NCI-H510A treated with DMSO at 0.1 percent for 48 hours (cell line): ENCODE data around the gene RPRD1B.

ENCODE experiments used
- DNase-seq: peaks from one replicate; lab custom pipeline; 2025; lab: John Stamatoyannopoulos, UW

RPRD1B gene

GRCh38 chr20:38036366-38036765 is 2.8 kb downstream of the RPRD1B start:
- DNase-seq: no peak

- DNase-seq: no peak
Observed at GRCh38 chr20:38040276-38040675, 6.7 kb downstream of the RPRD1B start.

GRCh38 chr20:38043512-38044300 is 10.2 kb downstream of the RPRD1B start:
- no peak for DNase-seq

GRCh38 chr20:38044685-38045084 is 11.1 kb downstream of the RPRD1B start:
- DNase-seq: no peak

GRCh38 chr20:38046572-38046971 is 13.0 kb downstream of the RPRD1B start:
- no peak for DNase-seq

- DNase-seq: no peak
Observed at GRCh38 chr20:38049800-38050199, 16.3 kb downstream of the RPRD1B start.

- DNase-seq: no peak
Observed at GRCh38 chr20:38050686-38051085, 17.1 kb downstream of the RPRD1B start.

GRCh38 chr20:38052870-38053269 is 19.3 kb downstream of the RPRD1B start:
- no peak for DNase-seq

- DNase-seq: no peak
Observed at GRCh38 chr20:38054647-38055046, 21.1 kb downstream of the RPRD1B start.

GRCh38 chr20:38055294-38055693 is 21.7 kb downstream of the RPRD1B start:
- DNase-seq: no peak

GRCh38 chr20:38055848-38056247 is 22.3 kb downstream of the RPRD1B start:
- DNase-seq: no peak

GRCh38 chr20:38057351-38057972 is 23.9 kb downstream of the RPRD1B start:
- DNase-seq: peak; percentile 84

- no peak for DNase-seq
Observed at GRCh38 chr20:38059832-38060231, 26.3 kb downstream of the RPRD1B start.

- no peak for DNase-seq
Observed at GRCh38 chr20:38060536-38060935, 27.0 kb downstream of the RPRD1B start.

- no peak for DNase-seq
Observed at GRCh38 chr20:38061109-38061508, 27.6 kb downstream of the RPRD1B start.

- no peak for DNase-seq
Observed at GRCh38 chr20:38062890-38063289, 29.3 kb downstream of the RPRD1B start.

- DNase-seq: no peak
Observed at GRCh38 chr20:38063911-38064530, 30.5 kb downstream of the RPRD1B start.

- no peak for DNase-seq
Observed at GRCh38 chr20:38065764-38066375, 32.3 kb downstream of the RPRD1B start.

- no peak for DNase-seq
Observed at GRCh38 chr20:38066969-38067716, 33.6 kb downstream of the RPRD1B start.

- no peak for DNase-seq
Observed at GRCh38 chr20:38067717-38068365, 34.3 kb downstream of the RPRD1B start.

GRCh38 chr20:38072898-38073297 is 39.4 kb downstream of the RPRD1B start:
- no peak for DNase-seq
